Tibial nerve (tissue), 4 donors: Measurements from ENCODE around the gene EXOC1. TPM values are rescaled to one million over a fixed set of nuclear protein-coding genes. Genes with fewer than 3 reads are reported as not detected.

ENCODE experiments used
- small RNA-seq: library from RNA; depleted of rRNA; stranded (forward); fragments of <200 nt; gene quantifications from one replicate; pipeline ENCODE3, GENCODE V24; 2016
- total RNA-seq, 4 donors: library from RNA; depleted of rRNA; stranded (reverse); fragments of >200 nt; gene quantifications; one replicate each; pipeline ENCODE4 v1.1.0, GENCODE V29; 2016

Gene EXOC1
- total RNA-seq, 4 donors from 2014 or later = 32.9 to 49.4 (median 41.4) TPM

Small RNA genes within 50 kb of the gene (small RNA-seq; reads per million reads assigned to genes)
- not detected for gene RNU6-652P

Other genes with a start within 250 kb of the EXOC1 start
- 1 to 10 TPM in 1 of 4 donors, not detected in 3; 1.3 TPM for gene NMU, start 217.3 kb upstream of the EXOC1 start, total RNA-seq
- not detected for gene EXOC1L, start 33.9 kb upstream of the EXOC1 start, total RNA-seq
- gene CEP135, start 95.3 kb downstream of the EXOC1 start, total RNA-seq = 1 to 10 TPM; 3.5 to 9.6 (median 8.9) TPM